GM13976 (cell line): ENCODE data around the gene STX5.

ENCODE experiments used
- DNase-seq: peaks from one replicate; pipeline ENCODE4 v3.0.0; 2012; ENCODE audit warnings: low spot score
- CTCF ChIP-seq: IDR thresholded peaks from 2 replicates; pipeline ENCODE4 v1.5.1; 2012; ENCODE audit warnings: borderline replicate concordance, mild to moderate bottlenecking; ENCODE audit not compliant: insufficient read depth; ENCODE audit errors: extremely low read depth, missing control alignments, control extremely low read depth
- in situ Hi-C: fragments of 300-500 bp; cut with MboI; formaldehyde crosslinking; loops from one replicate; pipeline ENCODE4 v1.12.0; 2022; ENCODE audit warnings: low sequenced_read_pairs, mixed read lengths, inconsistent platforms; ENCODE audit not compliant: unreplicated experiment

STX5 gene

DNA sequence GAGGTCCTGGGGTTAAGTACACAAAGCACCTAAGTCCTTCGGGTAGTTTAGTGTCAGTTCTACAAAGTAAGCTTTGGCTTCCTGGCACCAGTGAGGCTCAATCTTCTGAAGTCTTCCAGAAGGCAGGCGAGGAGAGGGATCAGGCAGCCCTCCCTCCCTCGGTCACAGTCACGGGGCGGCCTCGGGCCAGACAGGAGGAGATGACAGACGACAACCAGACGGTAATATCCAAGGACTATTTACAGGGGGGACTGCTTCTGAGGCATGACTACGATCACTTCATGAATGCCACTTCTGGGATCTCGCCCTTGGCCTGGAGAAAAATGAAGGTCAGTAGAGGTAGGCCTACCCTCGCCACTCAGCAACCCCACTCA, 39.7 kb downstream of the STX5 start:
- TF ChIP-seq CTCF: no peak
- in situ Hi-C loops: no loop called here
- DNase-seq: no peak

GRCh38 chr11:62791501-62792201, 40.2 kb downstream of the STX5 start, which contains the start of gene TMEM223:
TMEM223 (minus strand) TSS chr11:62792006; CDS start chr11:62791994, 12 bp downstream.
- DNase-seq: peak; percentile 93
- no peak for TF ChIP-seq CTCF
- in situ Hi-C loops: no loop called here

DNA sequence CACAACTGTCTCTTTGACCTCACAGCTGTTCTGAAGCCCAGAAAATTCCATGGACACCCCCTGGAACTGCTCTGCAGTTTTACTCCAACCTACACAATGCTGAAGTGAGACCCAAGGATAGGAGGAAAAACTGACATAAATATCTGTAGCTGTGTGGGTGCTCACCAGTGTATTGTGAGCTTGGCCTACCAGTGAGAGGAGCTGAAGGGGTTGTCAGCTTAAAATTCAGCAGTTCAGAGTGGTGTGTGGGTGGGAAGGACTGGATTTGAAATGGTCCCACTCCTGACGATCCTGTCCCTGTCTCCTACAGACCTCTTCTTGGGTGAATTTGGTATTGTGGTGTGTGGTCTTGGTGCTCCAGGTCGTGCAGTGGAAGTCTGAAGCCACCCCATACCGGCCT, 42.3 kb downstream of the STX5 start:
- TF ChIP-seq CTCF: no peak
- DNase-seq: no peak
- in situ Hi-C loops: no loop called here

- TF ChIP-seq CTCF: no peak
- in situ Hi-C loops: no loop called here
- DNase-seq: no peak
These were observed 42.9 kb downstream of the STX5 start for GRCh38 chr11:62788991-62789390.

GRCh38 chr11:62787005-62787759, 44.7 kb downstream of the STX5 start, which contains the start of gene TMEM179B:
TMEM179B (plus strand) TSS chr11:62787402; CDS start chr11:62787432, 30 bp downstream.
- in situ Hi-C loops: no loop called here
- peak; percentile 79 for TF ChIP-seq CTCF
- DNase-seq: peak; percentile 98

GRCh38 chr11:62786318-62787004, 45.4 kb downstream of the STX5 start:
- TF ChIP-seq CTCF: peak; percentile 100
- DNase-seq: peak; percentile 94

More at GRCh38 chr11:62786318-62787004, 45.4 kb downstream of the STX5 start:
- in situ Hi-C loops: no loop called here
